IMR-90 (cell line): Measurements from ENCODE around the gene APP.

Experiments used
- CEBPB ChIP-seq: IDR thresholded peaks from 2 replicates; pipeline ENCODE4 v1.6.1; 2012; ENCODE audit warnings: low read depth, low read length, improper control_type of control experiment
- CHD1 ChIP-seq: IDR thresholded peaks from 2 replicates; pipeline ENCODE4 v1.6.1; 2012; ENCODE audit warnings: low read depth, low read length, improper control_type of control experiment
- FOS ChIP-seq: fragments of 150-350 bp; IDR thresholded peaks from 2 replicates; pipeline ENCODE4 v1.6.1; 2016; ENCODE audit warnings: low read depth, low read length
- MXI1 ChIP-seq: IDR thresholded peaks from 2 replicates; pipeline ENCODE4 v1.6.1; 2012; ENCODE audit warnings: low read depth, mild to moderate bottlenecking, low read length, moderate library complexity, borderline replicate concordance
- NFE2L2 ChIP-seq: fragments of 150-350 bp; IDR thresholded peaks from 2 replicates; pipeline ENCODE4 v1.6.1; 2016; ENCODE audit warnings: low read depth, mild to moderate bottlenecking, low read length
- POLR2A ChIP-seq: IDR thresholded peaks from 2 replicates; pipeline ENCODE4 v1.6.1; 2012; ENCODE audit warnings: mild to moderate bottlenecking, low read depth, low read length
- RAD21 ChIP-seq: IDR thresholded peaks from 2 replicates; pipeline ENCODE4 v1.6.1; 2012; ENCODE audit warnings: low read length, improper control_type of control experiment
- RCOR1 ChIP-seq: IDR thresholded peaks from 2 replicates; pipeline ENCODE4 v1.6.1; 2012; ENCODE audit warnings: mild to moderate bottlenecking, low read length, improper control_type of control experiment; ENCODE audit not compliant: insufficient replicate concordance
- RFX5 ChIP-seq: IDR thresholded peaks from 2 replicates; pipeline ENCODE4 v1.8.0; 2012; ENCODE audit warnings: low read depth, mild to moderate bottlenecking, low read length, moderate library complexity
- SMC3 ChIP-seq: fragments of 150-350 bp; IDR thresholded peaks from 2 replicates; pipeline ENCODE4 v1.6.1; 2016; ENCODE audit warnings: low read depth, mild to moderate bottlenecking, antibody characterized with exemption, low read length, moderate library complexity
- TF ChIP-seq, protein P1 (sequence below): conservative IDR thresholded peaks from 2 replicates; pipeline ENCODE4 v1.5.1; 2012; ENCODE audit warnings: mild to moderate bottlenecking, low read depth, low read length, improper control_type of control experiment
- TF ChIP-seq, protein P2 (sequence below): fragments of 150-350 bp; IDR thresholded peaks from 2 replicates; pipeline ENCODE4 v1.6.1; 2016; ENCODE audit warnings: low read depth, mild to moderate bottlenecking, low read length, moderate library complexity, borderline replicate concordance
- TF ChIP-seq, protein P3 (sequence below): fragments of 150-350 bp; IDR thresholded peaks from 2 replicates; pipeline ENCODE4 v1.6.1; 2017; ENCODE audit warnings: mild to moderate bottlenecking, antibody characterized with exemption, low read length, low read depth

DNA sequence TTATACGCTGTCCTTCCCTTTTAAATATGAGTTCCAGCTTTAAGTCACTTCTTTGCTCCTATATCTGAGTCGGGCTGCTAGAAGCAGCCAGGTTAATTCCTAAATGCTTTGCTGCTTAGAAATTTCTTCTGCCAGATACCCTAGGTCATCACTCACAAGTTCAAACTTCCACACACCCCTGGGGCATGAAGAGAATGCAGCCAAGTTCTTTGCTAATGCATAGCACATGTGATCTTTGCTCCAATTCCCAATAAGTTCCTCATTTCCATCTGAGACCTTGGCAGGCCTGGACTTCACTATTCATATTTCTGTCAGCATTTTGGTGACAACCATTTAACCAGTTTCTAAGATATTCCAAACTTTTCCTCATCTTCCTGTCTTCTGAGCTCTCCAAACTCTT, 14.5 kb upstream of the APP start:
- no peak for TF ChIP-seq RAD21
- TF ChIP-seq, protein P1, sequence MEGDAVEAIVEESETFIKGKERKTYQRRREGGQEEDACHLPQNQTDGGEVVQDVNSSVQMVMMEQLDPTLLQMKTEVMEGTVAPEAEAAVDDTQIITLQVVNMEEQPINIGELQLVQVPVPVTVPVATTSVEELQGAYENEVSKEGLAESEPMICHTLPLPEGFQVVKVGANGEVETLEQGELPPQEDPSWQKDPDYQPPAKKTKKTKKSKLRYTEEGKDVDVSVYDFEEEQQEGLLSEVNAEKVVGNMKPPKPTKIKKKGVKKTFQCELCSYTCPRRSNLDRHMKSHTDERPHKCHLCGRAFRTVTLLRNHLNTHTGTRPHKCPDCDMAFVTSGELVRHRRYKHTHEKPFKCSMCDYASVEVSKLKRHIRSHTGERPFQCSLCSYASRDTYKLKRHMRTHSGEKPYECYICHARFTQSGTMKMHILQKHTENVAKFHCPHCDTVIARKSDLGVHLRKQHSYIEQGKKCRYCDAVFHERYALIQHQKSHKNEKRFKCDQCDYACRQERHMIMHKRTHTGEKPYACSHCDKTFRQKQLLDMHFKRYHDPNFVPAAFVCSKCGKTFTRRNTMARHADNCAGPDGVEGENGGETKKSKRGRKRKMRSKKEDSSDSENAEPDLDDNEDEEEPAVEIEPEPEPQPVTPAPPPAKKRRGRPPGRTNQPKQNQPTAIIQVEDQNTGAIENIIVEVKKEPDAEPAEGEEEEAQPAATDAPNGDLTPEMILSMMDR: no peak
- TF ChIP-seq POLR2A: no peak
- TF ChIP-seq, protein P2, sequence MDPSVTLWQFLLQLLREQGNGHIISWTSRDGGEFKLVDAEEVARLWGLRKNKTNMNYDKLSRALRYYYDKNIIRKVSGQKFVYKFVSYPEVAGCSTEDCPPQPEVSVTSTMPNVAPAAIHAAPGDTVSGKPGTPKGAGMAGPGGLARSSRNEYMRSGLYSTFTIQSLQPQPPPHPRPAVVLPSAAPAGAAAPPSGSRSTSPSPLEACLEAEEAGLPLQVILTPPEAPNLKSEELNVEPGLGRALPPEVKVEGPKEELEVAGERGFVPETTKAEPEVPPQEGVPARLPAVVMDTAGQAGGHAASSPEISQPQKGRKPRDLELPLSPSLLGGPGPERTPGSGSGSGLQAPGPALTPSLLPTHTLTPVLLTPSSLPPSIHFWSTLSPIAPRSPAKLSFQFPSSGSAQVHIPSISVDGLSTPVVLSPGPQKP: no peak
- no peak for TF ChIP-seq FOS
- no peak for TF ChIP-seq CHD1
- TF ChIP-seq CEBPB: no peak
- no peak for TF ChIP-seq RFX5
- no peak for TF ChIP-seq SMC3
- TF ChIP-seq, protein P3, sequence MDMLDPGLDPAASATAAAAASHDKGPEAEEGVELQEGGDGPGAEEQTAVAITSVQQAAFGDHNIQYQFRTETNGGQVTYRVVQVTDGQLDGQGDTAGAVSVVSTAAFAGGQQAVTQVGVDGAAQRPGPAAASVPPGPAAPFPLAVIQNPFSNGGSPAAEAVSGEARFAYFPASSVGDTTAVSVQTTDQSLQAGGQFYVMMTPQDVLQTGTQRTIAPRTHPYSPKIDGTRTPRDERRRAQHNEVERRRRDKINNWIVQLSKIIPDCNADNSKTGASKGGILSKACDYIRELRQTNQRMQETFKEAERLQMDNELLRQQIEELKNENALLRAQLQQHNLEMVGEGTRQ: no peak
- no peak for TF ChIP-seq RCOR1
- no peak for TF ChIP-seq NFE2L2
- TF ChIP-seq MXI1: no peak
